CD14-positive monocyte (primary cell): ENCODE measurements around the gene SLC4A8. TPM values are rescaled to one million over a fixed set of nuclear protein-coding genes. Genes with fewer than 3 reads are reported as not detected.
A peak's percentile ranks its signal among the peaks of the same experiment; 100 is the strongest.

Experiments
- DNase-seq, 3 donors: peaks; one replicate each; pipeline ENCODE4 v3.0.0-alpha.2; 2011 to 2022
- H2AFZ ChIP-seq: 2 replicates; pipeline ENCODE4 v1.6.0; 2012; ENCODE audit warnings: mild to moderate bottlenecking, low read depth, low read length, inconsistent platforms; ENCODE audit not compliant: insufficient read depth, poor library complexity, severe bottlenecking
- H3K27ac ChIP-seq, 2 donors: 1 replicate in 1 of 2; 2 replicates in 1 of 2; pipeline ENCODE4 v1.5.1; 2012 to 2013; ENCODE audit warnings: low read length in 2 of 2, control low read depth in 1 of 2, inconsistent platforms in 1 of 2, low read depth in 1 of 2, mild to moderate bottlenecking in 1 of 2
- H3K27me3 ChIP-seq, 2 donors: one replicate each; pipeline versions ENCODE4 v1.6.0 to v1.6.1; 2011 to 2013; ENCODE audit warnings: low read length in 2 of 2; ENCODE audit not compliant: control insufficient read depth in 2 of 2, insufficient read depth in 2 of 2
- H3K36me3 ChIP-seq, 2 donors: replicated peaks in 1 of 2; 1 replicate in 1 of 2; 2 replicates in 1 of 2; pipeline versions ENCODE4 v1.5.1 to v1.6.1; 2012 to 2013; ENCODE audit warnings: low read length in 2 of 2, control low read depth in 1 of 2, inconsistent platforms in 1 of 2, mild to moderate bottlenecking in 1 of 2; ENCODE audit not compliant: insufficient read depth in 2 of 2, control insufficient read depth in 1 of 2
- H3K4me1 ChIP-seq, 2 donors: 1 replicate in 1 of 2; 2 replicates in 1 of 2; pipeline versions ENCODE4 v1.5.1 to v1.6.1; 2012 to 2013; ENCODE audit warnings: low read length in 2 of 2, control low read depth in 1 of 2, inconsistent platforms in 1 of 2, mild to moderate bottlenecking in 1 of 2, moderate library complexity in 1 of 2; ENCODE audit not compliant: insufficient read depth in 2 of 2, control insufficient read depth in 1 of 2
- H3K4me2 ChIP-seq: replicated peaks from 2 replicates; pipeline ENCODE3; 2012; ENCODE audit warnings: low read length, moderate library complexity, mild to moderate bottlenecking; ENCODE audit not compliant: poor library complexity, severe bottlenecking; ENCODE audit errors: extremely low read depth
- H3K4me3 ChIP-seq, 3 experiments: fragments of 200-600 bp in 1 of 3; sonication (generic) in 1 of 3; replicated peaks in 1 of 3; 1 replicate in 2 of 3; 2 replicates in 1 of 3; pipeline ENCODE4 v1.5.1; 2011 to 2013; ENCODE audit warnings: low read length in 3 of 3, mild to moderate bottlenecking in 3 of 3, control low read depth in 2 of 3, low read depth in 2 of 3, inconsistent platforms in 1 of 3, moderate library complexity in 1 of 3
- H3K79me2 ChIP-seq: 2 replicates; pipeline ENCODE4 v1.6.0; 2012; ENCODE audit warnings: mild to moderate bottlenecking, control low read depth, inconsistent platforms, low read length, moderate library complexity; ENCODE audit not compliant: insufficient read depth
- H3K9ac ChIP-seq: 2 replicates; pipeline ENCODE4 v1.6.0; 2017; ENCODE audit warnings: low read length, mild to moderate bottlenecking; ENCODE audit not compliant: insufficient read depth, poor library complexity, severe bottlenecking
- H3K9me3 ChIP-seq, 2 donors: replicated peaks in 1 of 2; 1 replicate in 1 of 2; 2 replicates in 1 of 2; pipeline versions ENCODE4 v1.5.1 to v1.6.1; 2012 to 2013; ENCODE audit warnings: low read length in 2 of 2, control low read depth in 1 of 2; ENCODE audit not compliant: control insufficient read depth in 1 of 2, insufficient read depth in 1 of 2
- H4K20me1 ChIP-seq: 2 replicates; pipeline ENCODE4 v1.6.0; 2012; ENCODE audit warnings: mild to moderate bottlenecking, low read length, control low read depth, moderate library complexity; ENCODE audit not compliant: insufficient read depth
- H3K27ac Mint-ChIP-seq, 7 donors: one replicate each; pipeline ENCODE4 v1.8.0; 2020; ENCODE audit warnings: mild to moderate bottlenecking in 7 of 7, mixed read lengths in 7 of 7, moderate library complexity in 6 of 7, inconsistent platforms in 2 of 7
- H3K27me3 Mint-ChIP-seq, 3 donors: one replicate each; pipeline ENCODE4 v1.8.0; 2021 to 2022; ENCODE audit warnings: low read depth in 3 of 3, mild to moderate bottlenecking in 3 of 3, mixed read lengths in 3 of 3, moderate library complexity in 3 of 3, inconsistent platforms in 1 of 3
- H3K36me3 Mint-ChIP-seq, 2 donors: one replicate each; pipeline ENCODE4 v1.8.0; 2020; ENCODE audit warnings: mixed read lengths in 2 of 2, inconsistent platforms in 1 of 2, mild to moderate bottlenecking in 1 of 2
- H3K4me1 Mint-ChIP-seq: one replicate; pipeline ENCODE4 v1.8.0; 2020; ENCODE audit warnings: mild to moderate bottlenecking, mixed read lengths
- H3K4me3 Mint-ChIP-seq, 2 donors: one replicate each; pipeline ENCODE4 v1.8.0; 2020; ENCODE audit warnings: mild to moderate bottlenecking in 2 of 2, mixed read lengths in 2 of 2, moderate library complexity in 1 of 2
- H3K9me3 Mint-ChIP-seq, 7 donors: one replicate each; pipeline ENCODE4 v1.8.0; 2020 to 2022; ENCODE audit warnings: mixed read lengths in 7 of 7, mild to moderate bottlenecking in 6 of 7, moderate library complexity in 6 of 7, inconsistent platforms in 2 of 7
- CTCF ChIP-seq: fragments of 200-600 bp; IDR thresholded peaks from one replicate; pipeline ENCODE4 v1.8.0; 2022; ENCODE audit warnings: antibody characterized with exemption, mild to moderate bottlenecking
- WGBS: methylation state at CpG from one replicate; pipeline ENCODE4 v1.1.5; 2013; ENCODE audit warnings: missing lambda C conversion rate; ENCODE audit not compliant: insufficient coverage; 5-methylcytosine and 5-hydroxymethylcytosine counted together
- intact Hi-C, 2 donors: fragments of 100-400 bp; cut with micrococcal nuclease; formaldehyde crosslinking; loops; one replicate each; pipeline versions ENCODE4 v1.15.0 to v1.15.1; 2023
- polyA plus RNA-seq, 3 donors: library from polyadenylated mRNA; depleted of rRNA in 1 of 3; unstranded in 2 of 3; stranded (reverse) in 1 of 3; fragments of 300-500 nt in 2 of 3; fragments of >200 nt in 1 of 3; fragmentation: Illumina TruSeq in 2 of 3; gene quantifications; 1 replicate in 2 of 3; 2 replicates in 1 of 3; pipeline ENCODE4 v1.2.3, GENCODE V29; 2012 to 2021

SLC4A8 gene
- polyA plus RNA-seq, 3 donors, result 1.9 to 5.4 (median 2.3) TPM

- no peak for DNase-seq
- WGBS, result 57% methylated on average over 1 of the region's 4 CpGs
- Mint-ChIP-seq H3K4me1 (peaks cover 37% of the 10 kb centered on the region), H3K36me3 (peaks cover 39 to 44% of the 10 kb centered on the region in 2 donors), H3K27ac (no peak overlapping the region), H3K27me3 (peaks cover 1 to 5% (median 3%) of the 10 kb centered on the region in 3 donors), H3K9me3 (no peaks in the 10 kb centered on the region), H3K4me3 (no peak overlapping the region)
- intact Hi-C loops, result no loop called here
- H3K4me1 ChIP-seq, result peaks cover 34 to 41% of the 10 kb centered on the region in 2 donors
- no peak overlapping the region for H3K9ac ChIP-seq
- no peak overlapping the region for H3K4me3 ChIP-seq
- TF ChIP-seq CTCF, result no peak
- no peaks in the 10 kb centered on the region for H3K9me3 ChIP-seq
- no peak overlapping the region for H3K27ac ChIP-seq
- H2AFZ ChIP-seq, result no peak overlapping the region
- H4K20me1 ChIP-seq, result no peaks in the 10 kb centered on the region
- no peaks in the 10 kb centered on the region for H3K27me3 ChIP-seq
- H3K79me2 ChIP-seq, result peaks cover 2% of the 10 kb centered on the region
- peaks cover 17 to 33% of the 10 kb centered on the region in 2 donors for H3K36me3 ChIP-seq
- no peak overlapping the region for H3K4me2 ChIP-seq
Observed at GRCh38 chr12:51386351-51386750, 38.3 kb upstream of the SLC4A8 start.

GRCh38 chr12:51388069-51388799, 36.4 kb upstream of the SLC4A8 start:
- no peak overlapping the region for H3K9ac ChIP-seq
- H3K27ac Mint-ChIP-seq, result peak overlapping the region; percentile 60 to 93 (median 89)

More at GRCh38 chr12:51388069-51388799, 36.4 kb upstream of the SLC4A8 start:
- Histone ChIP-seq H2AFZ (peak overlapping the region; percentile 50), H3K27me3 (no peaks in the 10 kb centered on the region), H3K9me3 (no peaks in the 10 kb centered on the region), H3K4me1 (peaks cover 47 to 57% of the 10 kb centered on the region in 2 donors), H3K36me3 (peaks cover 0 to 14% of the 10 kb centered on the region in 2 donors), H3K4me2 (peak overlapping the region; percentile 65), H3K4me3 (peak overlapping the region in 1 of 3 experiments; percentile 34), H3K27ac (peak overlapping the region; percentile 21 to 33), H3K79me2 (peaks cover 2% of the 10 kb centered on the region), H4K20me1 (no peaks in the 10 kb centered on the region)
- Mint-ChIP-seq H3K27me3 (peaks cover 3 to 5% (median 4%) of the 10 kb centered on the region in 3 donors), H3K36me3 (peaks cover 24 to 28% of the 10 kb centered on the region in 2 donors), H3K4me1 (peaks cover 47% of the 10 kb centered on the region), H3K9me3 (no peaks in the 10 kb centered on the region), H3K4me3 (peak overlapping the region; percentile 58 to 74)
- WGBS, result 21% methylated on average over 9 of the region's 10 CpGs
- peak; percentile 44 to 62 (median 57) for DNase-seq
- no peak for TF ChIP-seq CTCF
- intact Hi-C loops, result no loop called here
